ENCODE measurements around the gene KRT74. TPM values are rescaled to one million over a fixed set of nuclear protein-coding genes. Genes with fewer than 3 reads are reported as not detected.

The KRT74 gene
- total RNA-seq, 2 experiments from 2014 or later, result not detected

DNA sequence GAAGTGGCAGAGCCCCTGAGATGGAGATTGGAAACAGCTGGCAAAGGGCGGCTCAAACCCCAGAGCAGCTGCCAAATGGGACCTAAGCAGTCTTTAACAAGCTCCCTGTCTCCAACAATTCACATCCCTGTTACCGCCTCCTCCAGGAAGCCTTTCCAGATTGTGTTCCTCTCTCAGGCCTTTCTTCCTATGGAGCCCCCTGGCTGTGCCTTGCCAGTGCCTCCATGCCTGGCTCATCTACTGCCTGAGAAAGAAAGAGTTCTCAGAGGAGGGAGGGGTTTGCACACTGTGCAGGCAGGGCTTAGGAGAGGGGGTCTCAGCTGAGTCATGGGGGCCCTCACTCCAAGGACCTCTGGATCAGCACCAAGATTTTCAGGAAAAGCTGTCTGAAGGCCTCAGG, 8.8 kb upstream of the KRT74 start:
- Mint-ChIP-seq H3K9me3 (no peaks in the 10 kb centered on the region), H3K27ac (no peak overlapping the region), H3K36me3 (ENCODE audit: low read depth) (no peaks in the 10 kb centered on the region), H3K4me1 (ENCODE audit: low read depth) (peaks cover 34% of the 10 kb centered on the region), H3K27me3 (no peaks in the 10 kb centered on the region), H3K4me3 (no peak overlapping the region)
- CTCF ChIA-PET, result interaction anchor here (0.9 to 17.8 kb wide), 21 partner anchors 9 to 398 kb away, joined by 3 to 325 read pairs (median 3); partner anchors contain the start of gene KRT74
- intact Hi-C loops (cut with micrococcal nuclease), result loop anchor here (2.0 kb wide), 1 partner anchor 288 kb away; no protein-coding TSS in a partner anchor
- TF ChIP-seq, protein P1, sequence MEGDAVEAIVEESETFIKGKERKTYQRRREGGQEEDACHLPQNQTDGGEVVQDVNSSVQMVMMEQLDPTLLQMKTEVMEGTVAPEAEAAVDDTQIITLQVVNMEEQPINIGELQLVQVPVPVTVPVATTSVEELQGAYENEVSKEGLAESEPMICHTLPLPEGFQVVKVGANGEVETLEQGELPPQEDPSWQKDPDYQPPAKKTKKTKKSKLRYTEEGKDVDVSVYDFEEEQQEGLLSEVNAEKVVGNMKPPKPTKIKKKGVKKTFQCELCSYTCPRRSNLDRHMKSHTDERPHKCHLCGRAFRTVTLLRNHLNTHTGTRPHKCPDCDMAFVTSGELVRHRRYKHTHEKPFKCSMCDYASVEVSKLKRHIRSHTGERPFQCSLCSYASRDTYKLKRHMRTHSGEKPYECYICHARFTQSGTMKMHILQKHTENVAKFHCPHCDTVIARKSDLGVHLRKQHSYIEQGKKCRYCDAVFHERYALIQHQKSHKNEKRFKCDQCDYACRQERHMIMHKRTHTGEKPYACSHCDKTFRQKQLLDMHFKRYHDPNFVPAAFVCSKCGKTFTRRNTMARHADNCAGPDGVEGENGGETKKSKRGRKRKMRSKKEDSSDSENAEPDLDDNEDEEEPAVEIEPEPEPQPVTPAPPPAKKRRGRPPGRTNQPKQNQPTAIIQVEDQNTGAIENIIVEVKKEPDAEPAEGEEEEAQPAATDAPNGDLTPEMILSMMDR (IDR thresholded peaks at IDR 0.05), result no peak
- POLR2A ChIA-PET, result no interaction called here
- DNase-seq (no peak), ATAC-seq (no peak)

DNA sequence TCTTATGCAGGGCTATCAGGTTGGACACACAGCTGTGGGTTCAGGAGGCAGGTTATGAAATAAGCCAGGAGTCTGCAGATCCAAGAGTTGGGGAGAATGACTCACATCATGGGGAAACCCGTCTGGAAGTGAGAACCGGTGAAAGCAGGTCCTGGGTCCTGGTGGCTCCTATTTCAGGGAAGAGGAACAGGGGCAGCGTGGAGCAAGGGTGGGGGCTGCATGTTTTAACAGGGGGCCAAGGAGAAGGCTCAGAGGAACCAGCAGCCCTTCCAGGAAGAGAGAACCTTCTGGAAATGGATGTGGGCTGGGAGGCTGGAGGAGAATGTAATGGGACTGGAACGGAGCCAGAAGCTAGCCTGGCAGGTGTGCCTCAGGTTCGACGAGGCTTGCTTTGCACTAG, 7.8 kb upstream of the KRT74 start:
- Mint-ChIP-seq H3K9me3 (no peaks in the 10 kb centered on the region), H3K27me3 (no peaks in the 10 kb centered on the region), H3K4me1 (ENCODE audit: low read depth) (peaks cover 25% of the 10 kb centered on the region), H3K4me3 (no peak overlapping the region), H3K27ac (no peak overlapping the region), H3K36me3 (ENCODE audit: low read depth) (no peaks in the 10 kb centered on the region)
- ATAC-seq (no peak), DNase-seq (no peak)
- TF ChIP-seq, protein P1 (IDR thresholded peaks at IDR 0.05), result no peak
- ChIA-PET CTCF (interaction anchor here (1.0 to 17.8 kb wide), 13 partner anchors 8 to 399 kb away, joined by 3 to 325 read pairs (median 3); partner anchors contain the start of gene KRT74), POLR2A (no interaction called here)
- intact Hi-C loops (cut with micrococcal nuclease), result no loop called here

DNA sequence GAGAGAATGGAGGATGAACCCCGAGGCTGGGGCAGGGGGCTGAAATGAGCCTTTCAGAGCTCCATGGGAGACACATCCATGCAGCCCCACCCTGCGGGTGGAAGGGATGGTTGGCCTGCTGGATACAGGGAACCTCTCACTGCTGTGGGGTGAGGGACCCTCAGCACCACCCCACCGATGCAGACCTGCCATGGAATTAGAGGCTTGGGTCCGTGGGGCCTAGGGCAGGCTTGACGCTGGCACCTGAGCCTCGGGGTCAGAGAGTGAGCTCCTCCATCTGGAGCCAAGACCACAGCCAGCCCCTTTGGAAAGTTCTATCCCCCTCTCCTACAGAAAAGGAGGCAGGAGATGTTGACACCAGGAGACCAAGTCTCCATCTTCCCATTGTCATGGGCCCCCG, 7.4 kb upstream of the KRT74 start:
- no peak overlapping the region for H3K27ac Mint-ChIP-seq
- POLR2A ChIA-PET, result no interaction called here
- H3K4me3 Mint-ChIP-seq, result no peak overlapping the region
- H3K36me3 Mint-ChIP-seq (ENCODE audit: low read depth), result no peaks in the 10 kb centered on the region
- ATAC-seq (no peak), DNase-seq (no peak)
- intact Hi-C loops (cut with micrococcal nuclease), result no loop called here
- H3K9me3 Mint-ChIP-seq, result no peaks in the 10 kb centered on the region
- H3K27me3 Mint-ChIP-seq, result no peaks in the 10 kb centered on the region
- peaks cover 21% of the 10 kb centered on the region for H3K4me1 Mint-ChIP-seq (ENCODE audit: low read depth)
- TF ChIP-seq, protein P1 (IDR thresholded peaks at IDR 0.05), result no peak
- CTCF ChIA-PET, result interaction anchor here (1.2 to 17.8 kb wide), 7 partner anchors 7 to 400 kb away, joined by 3 to 325 read pairs (median 4); partner anchors contain the start of gene KRT74

DNA sequence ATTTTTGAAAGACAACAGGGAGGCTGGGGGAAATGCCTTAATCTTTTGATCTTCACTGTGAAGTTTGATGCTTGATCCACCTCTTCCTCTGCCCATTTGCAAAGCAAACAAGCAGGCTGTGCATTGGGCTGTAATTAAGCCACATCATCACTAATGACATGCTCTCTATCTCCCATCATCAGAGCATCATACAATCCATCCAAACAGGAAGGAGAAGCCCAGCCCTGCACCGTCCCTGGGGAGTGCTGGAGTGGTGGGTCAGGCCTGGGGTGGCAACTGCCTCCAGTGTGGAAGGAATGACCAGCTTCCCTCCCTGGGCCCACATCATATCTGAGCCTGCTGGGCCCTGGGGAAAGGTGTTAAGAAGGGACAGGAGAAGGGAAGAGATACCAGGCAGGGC, 6.9 kb upstream of the KRT74 start:
- no peak overlapping the region for H3K27ac Mint-ChIP-seq
- H3K9me3 Mint-ChIP-seq, result no peaks in the 10 kb centered on the region
- H3K36me3 Mint-ChIP-seq (ENCODE audit: low read depth), result no peaks in the 10 kb centered on the region
- peaks cover 17% of the 10 kb centered on the region for H3K4me1 Mint-ChIP-seq (ENCODE audit: low read depth)
- ChIA-PET CTCF (interaction anchor here (1.2 to 17.8 kb wide), 6 partner anchors 12 to 400 kb away, joined by 3 to 325 read pairs (median 4); no protein-coding TSS in a partner anchor), POLR2A (no interaction called here)
- ATAC-seq (no peak), DNase-seq (no peak)
- TF ChIP-seq, protein P1 (IDR thresholded peaks at IDR 0.05), result no peak
- H3K4me3 Mint-ChIP-seq, result no peak overlapping the region
- intact Hi-C loops (cut with micrococcal nuclease), result no loop called here
- no peaks in the 10 kb centered on the region for H3K27me3 Mint-ChIP-seq

DNA sequence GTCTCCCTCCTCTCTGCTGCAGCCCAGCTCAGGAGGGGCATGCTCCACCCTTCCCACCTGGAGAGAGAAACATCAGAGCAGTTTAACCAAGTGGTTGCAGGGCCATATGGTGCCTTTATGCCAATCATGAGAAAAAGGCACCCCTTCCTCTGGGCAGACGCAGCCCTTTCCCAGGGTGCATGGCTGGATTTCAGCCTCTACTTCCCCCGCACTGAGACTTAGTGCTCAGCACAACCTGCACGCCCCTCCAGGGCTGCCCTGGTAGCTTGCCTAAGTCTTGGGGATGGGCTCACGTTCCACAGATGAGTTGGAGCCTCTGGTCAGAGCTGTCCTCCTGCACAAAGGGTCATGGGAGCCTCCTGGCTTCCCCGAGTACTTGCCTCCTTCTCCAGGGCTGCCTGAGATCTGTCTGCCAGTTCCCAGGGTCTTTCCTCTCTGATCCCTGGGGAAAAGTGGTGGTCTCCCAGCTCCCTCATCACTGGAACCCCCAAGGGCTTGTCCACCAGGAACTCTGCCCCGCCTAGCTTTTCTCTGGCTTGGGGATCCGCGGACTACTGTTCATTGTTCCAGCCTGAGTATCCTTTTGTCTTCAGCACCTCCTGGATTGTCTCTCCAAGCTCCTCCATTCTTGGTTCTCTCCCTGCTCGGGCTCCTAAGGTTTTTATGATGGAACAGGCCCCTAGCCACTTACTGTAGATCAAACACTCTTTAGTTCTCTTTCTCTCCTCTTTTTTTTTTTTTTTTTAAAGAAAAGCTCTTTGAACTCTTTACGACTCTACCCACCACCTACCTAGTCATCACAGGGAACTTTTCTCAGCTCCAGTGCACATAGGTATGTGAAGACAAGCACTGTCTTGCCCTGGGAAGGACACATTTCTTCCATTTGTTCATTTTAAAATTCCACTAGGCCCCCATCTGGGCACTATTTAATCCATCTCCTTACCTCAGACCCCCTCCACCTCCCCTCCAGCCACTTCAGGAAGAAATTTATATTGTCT, 6.1 kb upstream of the KRT74 start:
- POLR2A ChIA-PET, result no interaction called here

More for the DNA sequence above, 6.1 kb upstream of the KRT74 start:
- DNase-seq (no peak), ATAC-seq (no peak)
- TF ChIP-seq, protein P1 (IDR thresholded peaks at IDR 0.05), result no peak
- Mint-ChIP-seq H3K4me1 (ENCODE audit: low read depth) (peaks cover 9% of the 10 kb centered on the region), H3K4me3 (no peak overlapping the region), H3K27ac (no peak overlapping the region), H3K36me3 (ENCODE audit: low read depth) (no peaks in the 10 kb centered on the region), H3K9me3 (no peaks in the 10 kb centered on the region), H3K27me3 (no peaks in the 10 kb centered on the region)
- intact Hi-C loops (cut with micrococcal nuclease), result no loop called here
- CTCF ChIA-PET, result interaction anchor here (1.2 to 17.8 kb wide), 2 partner anchors 297 to 401 kb away, joined by 4 to 325 read pairs; no protein-coding TSS in a partner anchor

All from activated CD8-positive, alpha-beta T cell treated with anti-CD3 and anti-CD28 coated beads for 36 hours (primary cell).